HCT116 (cell line): ENCODE results near the gene PLD1. TPM values are rescaled to one million over a fixed set of nuclear protein-coding genes. Genes with fewer than 3 reads are reported as not detected.

ENCODE experiments used
- ATAC-seq: fragments of 200-7000 bp; cut with Tn5 transposase; 2 replicates; pipeline ENCODE4 v1.9.1; 2020; ENCODE audit warnings: mild to moderate bottlenecking, moderate library complexity
- BruUV-seq: library from RNA; stranded (reverse); fragments of 400-500 nt; replicated peaks from 2 replicates; lab custom pipeline; 2021; lab: Mats Ljungman, UMichigan
- CTCF ChIA-PET: fragments of 300-600 bp; sonication (Branson Sonifier 250); formaldehyde crosslinking; loops from one replicate; lab custom pipeline; 2021; ENCODE audit warnings: antibody characterized with exemption; lab: Charles Lee
- POLR2A ChIA-PET: fragments of 300-600, 350-600 bp; sonication (Branson Sonifier 250); formaldehyde crosslinking; loops from one replicate; lab custom pipeline; 2021; ENCODE audit warnings: antibody characterized with exemption; lab: Charles Lee
- RAD21 ChIA-PET, 2 experiments: fragments of 300-600 bp; sonication (Branson Sonifier 250); formaldehyde crosslinking; loops; one replicate each; lab custom pipeline; 2023; ENCODE audit warnings: low total read pairs in 2 of 2; ENCODE audit not compliant: uncharacterized antibody in 2 of 2, unreplicated experiment in 2 of 2, low non-redundant PET in 1 of 2; lab: Charles Lee
- DNase-seq: peaks from one replicate; pipeline ENCODE4 v3.0.0-alpha.2; 2010; ENCODE audit warnings: low read depth, low spot score
- H2AFZ ChIP-seq: fragments of 200-600 bp; shearing (Covaris generic), sonication (generic); 2 replicates; pipeline ENCODE4 v1.6.1; 2017; ENCODE audit warnings: low read depth, mixed run types, mixed read lengths, antibody characterized with exemption, low read length; ENCODE audit not compliant: poor library complexity, severe bottlenecking
- H3K27ac ChIP-seq: 2 replicates; pipeline ENCODE4 v1.5.1; 2012; ENCODE audit warnings: low read depth, low read length
- H3K27me3 ChIP-seq: fragments of 200-600 bp; sonication (generic); 2 replicates; pipeline ENCODE4 v1.6.1; 2016; ENCODE audit warnings: mixed run types, low read length, mixed read lengths; ENCODE audit not compliant: insufficient read depth
- H3K36me3 ChIP-seq, 2 experiments: fragments of 200-500 bp in 1 of 2; fragments of 200-600 bp in 1 of 2; sonication (Bioruptor generic) in 1 of 2; sonication (generic) in 1 of 2; 2 replicates each; pipeline versions ENCODE4 v1.5.1 to v1.6.1; 2014 to 2016; ENCODE audit warnings: low read length in 2 of 2, inconsistent platforms in 1 of 2, mixed read lengths in 1 of 2, mixed run types in 1 of 2; ENCODE audit not compliant: insufficient read depth in 2 of 2, control insufficient read depth in 1 of 2
- H3K4me1 ChIP-seq, 2 experiments: fragments of 200-600 bp in 1 of 2; sonication (generic) in 1 of 2; 2 replicates each; pipeline versions ENCODE4 v1.5.1 to v1.6.1; 2012 to 2017; ENCODE audit warnings: low read length in 2 of 2, inconsistent platforms in 1 of 2, mild to moderate bottlenecking in 1 of 2, mixed read lengths in 1 of 2, mixed run types in 1 of 2, moderate library complexity in 1 of 2; ENCODE audit not compliant: insufficient read depth in 2 of 2, control insufficient read depth in 1 of 2
- H3K4me2 ChIP-seq: fragments of 200-600 bp; sonication (generic); 2 replicates; pipeline ENCODE4 v1.6.1; 2017; ENCODE audit warnings: mixed run types, low read length, mixed read lengths
- H3K4me3 ChIP-seq, 2 experiments: fragments of 200-600 bp in 1 of 2; sonication (generic) in 1 of 2; replicated peaks in 1 of 2; 2 replicates each; pipeline ENCODE4 v1.5.1; 2011 to 2016; ENCODE audit warnings: low read length in 2 of 2, control low read depth in 1 of 2, low read depth in 1 of 2, mild to moderate bottlenecking in 1 of 2, mixed read lengths in 1 of 2, mixed run types in 1 of 2
- H3K79me2 ChIP-seq: fragments of 200-600 bp; sonication (generic); 2 replicates; pipeline ENCODE4 v1.6.1; 2017; ENCODE audit warnings: mild to moderate bottlenecking, mixed run types, low read length, moderate library complexity, mixed read lengths; ENCODE audit not compliant: insufficient read depth
- H3K9ac ChIP-seq: fragments of 200-600 bp; sonication (generic); 2 replicates; pipeline ENCODE4 v1.6.1; 2016; ENCODE audit warnings: low read length, mixed read lengths
- H3K9me2 ChIP-seq: fragments of 200-600 bp; sonication (generic), shearing (Covaris generic); 2 replicates; pipeline ENCODE4 v1.6.1; 2017; ENCODE audit warnings: mixed run types, mild to moderate bottlenecking, moderate library complexity; ENCODE audit not compliant: insufficient read depth
- H3K9me3 ChIP-seq, 2 experiments: fragments of 200-500 bp in 1 of 2; fragments of 200-600 bp in 1 of 2; sonication (Bioruptor generic) in 1 of 2; sonication (generic) in 1 of 2; 2 replicates each; pipeline ENCODE4 v1.6.1; 2014 to 2017; ENCODE audit warnings: low read length in 2 of 2, mixed read lengths in 2 of 2, inconsistent platforms in 1 of 2, low read depth in 1 of 2, mild to moderate bottlenecking in 1 of 2, mixed run types in 1 of 2, moderate library complexity in 1 of 2; ENCODE audit not compliant: control insufficient read depth in 1 of 2, insufficient read depth in 1 of 2
- H4K20me1 ChIP-seq: fragments of 200-600 bp; sonication (generic), shearing (Covaris generic); 2 replicates; pipeline ENCODE4 v1.6.1; 2017; ENCODE audit warnings: mixed run types, mild to moderate bottlenecking, moderate library complexity; ENCODE audit not compliant: insufficient read depth
- CBX3 ChIP-seq: IDR thresholded peaks from 2 replicates; pipeline ENCODE4 v1.6.1; 2012; ENCODE audit warnings: low read depth
- EGR1 ChIP-seq: IDR thresholded peaks from 2 replicates; pipeline ENCODE4 v1.6.1; 2012; ENCODE audit warnings: low read depth
- EZH2 ChIP-seq: fragments of 200-600 bp; sonication (generic); IDR thresholded peaks from 2 replicates; pipeline ENCODE4 v1.6.1; 2017; ENCODE audit warnings: antibody characterized with exemption, mixed run types
- EZH2phosphoT487 ChIP-seq: fragments of 200-600 bp; IDR thresholded peaks from 2 replicates; pipeline ENCODE4 v1.6.1; 2018; ENCODE audit warnings: antibody characterized with exemption, borderline replicate concordance
- FOSL1 ChIP-seq: IDR thresholded peaks from 2 replicates; pipeline ENCODE4 v1.6.1; 2012; ENCODE audit warnings: low read depth
- JUND ChIP-seq: IDR thresholded peaks from 2 replicates; pipeline ENCODE4 v1.6.1; 2012
- MAX ChIP-seq: IDR thresholded peaks from 2 replicates; pipeline ENCODE4 v1.6.1; 2012
- POLR2A ChIP-seq: IDR thresholded peaks from 2 replicates; pipeline ENCODE4 v1.7.0; 2011; ENCODE audit warnings: borderline replicate concordance; ENCODE audit not compliant: insufficient read depth, insufficient read length; ENCODE audit errors: extremely low read depth
- POLR2AphosphoS5 ChIP-seq: IDR thresholded peaks from 2 replicates; pipeline ENCODE4 v1.6.1; 2011; ENCODE audit warnings: mild to moderate bottlenecking, low read depth, low read length, moderate library complexity
- RAD21 ChIP-seq: IDR thresholded peaks from 2 replicates; pipeline ENCODE4 v1.6.1; 2012; ENCODE audit warnings: low read depth, mild to moderate bottlenecking
- SIN3A ChIP-seq: IDR thresholded peaks from 2 replicates; pipeline ENCODE4 v1.6.1; 2012; ENCODE audit warnings: low read depth
- SP1 ChIP-seq: IDR thresholded peaks from 2 replicates; pipeline ENCODE4 v1.6.1; 2012; ENCODE audit warnings: low read depth
- TCF7L2 ChIP-seq: IDR thresholded peaks from 2 replicates; pipeline ENCODE4 v1.7.0; 2011; ENCODE audit warnings: borderline replicate concordance, inconsistent platforms; ENCODE audit not compliant: insufficient read depth, insufficient read length; ENCODE audit errors: extremely low read depth
- ZBTB33 ChIP-seq: IDR thresholded peaks from 2 replicates; pipeline ENCODE4 v1.6.1; 2011; ENCODE audit warnings: mild to moderate bottlenecking, low read length, moderate library complexity; ENCODE audit not compliant: insufficient replicate concordance; ENCODE audit errors: extremely low read depth
- intact Hi-C: fragments of 100-400 bp; cut with micrococcal nuclease; formaldehyde crosslinking; loops from 2 replicates; pipeline ENCODE4 v1.10.0; 2022
- total RNA-seq: library from RNA; stranded (reverse); gene quantifications from one replicate; pipeline ENCODE4 v1.2.1, GENCODE V29; 2021; ENCODE audit not compliant: unreplicated experiment
- TF ChIP-seq, protein P1 (sequence below): IDR thresholded peaks from 2 replicates; pipeline ENCODE4 v1.6.1; 2012; ENCODE audit warnings: low read depth
- TF ChIP-seq, protein P2 (sequence below): IDR thresholded peaks from 2 replicates; pipeline ENCODE4 v1.6.1; 2012

Gene PLD1
- total RNA-seq, 1 experiment from 2014 or later: 8.4 TPM

- TF ChIP-seq, protein P1, sequence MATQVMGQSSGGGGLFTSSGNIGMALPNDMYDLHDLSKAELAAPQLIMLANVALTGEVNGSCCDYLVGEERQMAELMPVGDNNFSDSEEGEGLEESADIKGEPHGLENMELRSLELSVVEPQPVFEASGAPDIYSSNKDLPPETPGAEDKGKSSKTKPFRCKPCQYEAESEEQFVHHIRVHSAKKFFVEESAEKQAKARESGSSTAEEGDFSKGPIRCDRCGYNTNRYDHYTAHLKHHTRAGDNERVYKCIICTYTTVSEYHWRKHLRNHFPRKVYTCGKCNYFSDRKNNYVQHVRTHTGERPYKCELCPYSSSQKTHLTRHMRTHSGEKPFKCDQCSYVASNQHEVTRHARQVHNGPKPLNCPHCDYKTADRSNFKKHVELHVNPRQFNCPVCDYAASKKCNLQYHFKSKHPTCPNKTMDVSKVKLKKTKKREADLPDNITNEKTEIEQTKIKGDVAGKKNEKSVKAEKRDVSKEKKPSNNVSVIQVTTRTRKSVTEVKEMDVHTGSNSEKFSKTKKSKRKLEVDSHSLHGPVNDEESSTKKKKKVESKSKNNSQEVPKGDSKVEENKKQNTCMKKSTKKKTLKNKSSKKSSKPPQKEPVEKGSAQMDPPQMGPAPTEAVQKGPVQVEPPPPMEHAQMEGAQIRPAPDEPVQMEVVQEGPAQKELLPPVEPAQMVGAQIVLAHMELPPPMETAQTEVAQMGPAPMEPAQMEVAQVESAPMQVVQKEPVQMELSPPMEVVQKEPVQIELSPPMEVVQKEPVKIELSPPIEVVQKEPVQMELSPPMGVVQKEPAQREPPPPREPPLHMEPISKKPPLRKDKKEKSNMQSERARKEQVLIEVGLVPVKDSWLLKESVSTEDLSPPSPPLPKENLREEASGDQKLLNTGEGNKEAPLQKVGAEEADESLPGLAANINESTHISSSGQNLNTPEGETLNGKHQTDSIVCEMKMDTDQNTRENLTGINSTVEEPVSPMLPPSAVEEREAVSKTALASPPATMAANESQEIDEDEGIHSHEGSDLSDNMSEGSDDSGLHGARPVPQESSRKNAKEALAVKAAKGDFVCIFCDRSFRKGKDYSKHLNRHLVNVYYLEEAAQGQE: no peak
- TF ChIP-seq POLR2AphosphoS5: no peak
- TF ChIP-seq, protein P2, sequence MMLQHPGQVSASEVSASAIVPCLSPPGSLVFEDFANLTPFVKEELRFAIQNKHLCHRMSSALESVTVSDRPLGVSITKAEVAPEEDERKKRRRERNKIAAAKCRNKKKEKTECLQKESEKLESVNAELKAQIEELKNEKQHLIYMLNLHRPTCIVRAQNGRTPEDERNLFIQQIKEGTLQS: no peak
- no peak for TF ChIP-seq MAX
- no peak for TF ChIP-seq TCF7L2
- no peak for TF ChIP-seq SP1
These were observed 131.3 kb downstream of the PLD1 start (continued) for GRCh38 chr3:171678971-171679492.

DNA sequence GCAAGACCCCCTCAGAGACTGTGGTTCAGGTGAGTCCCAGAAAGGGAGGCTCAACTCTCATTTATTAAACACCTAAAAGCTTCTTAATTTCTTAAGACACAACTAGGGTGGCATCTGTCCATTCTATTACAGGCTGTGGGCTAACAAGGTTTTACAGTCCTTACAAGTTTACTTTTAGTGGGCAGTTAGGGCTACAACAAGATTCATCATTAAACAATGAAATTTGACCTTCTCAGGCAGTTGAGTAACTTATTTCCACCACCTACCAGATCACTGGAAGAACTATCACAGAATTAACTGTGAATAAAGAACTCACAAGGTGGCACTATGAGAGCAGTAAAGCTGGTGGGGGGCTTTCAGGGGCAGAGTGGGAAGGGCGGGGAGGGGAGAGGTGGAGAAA is 132.6 kb downstream of the PLD1 start:
- Histone ChIP-seq H2AFZ (no peak overlapping the region), H3K36me3 (no peaks in the 10 kb centered on the region), H3K9me2 (no peaks in the 10 kb centered on the region), H3K9ac (no peak overlapping the region), H3K9me3 (no peaks in the 10 kb centered on the region), H4K20me1 (no peaks in the 10 kb centered on the region), H3K27ac (no peak overlapping the region), H3K4me3 (no peak overlapping the region), H3K79me2 (no peaks in the 10 kb centered on the region), H3K4me2 (no peak overlapping the region), H3K4me1 (no peaks in the 10 kb centered on the region; a peak in 1 of 4 replicates), H3K27me3 (no peaks in the 10 kb centered on the region)
- intact Hi-C loops: no loop called here
- ATAC-seq (no peak), DNase-seq (no peak)
- no peak for TF ChIP-seq CBX3
- TF ChIP-seq POLR2AphosphoS5: no peak
- no peak for TF ChIP-seq EZH2
- TF ChIP-seq, protein P1: no peak
- no peak for TF ChIP-seq SIN3A
- no peak for TF ChIP-seq EZH2phosphoT487
- TF ChIP-seq SP1: no peak
- no peak for TF ChIP-seq POLR2A
- no peak for TF ChIP-seq FOSL1
- no peak for TF ChIP-seq JUND
- TF ChIP-seq EGR1: no peak
- no peak for TF ChIP-seq ZBTB33
- no peak for TF ChIP-seq MAX
- no peak for TF ChIP-seq RAD21
- CTCF ChIA-PET: no interaction called here
- RAD21 ChIA-PET: no interaction called here
- BruUV-seq: no TSS peak
- POLR2A ChIA-PET: no interaction called here
